C4-2B (cell line): ENCODE measurements around the gene BEGAIN.

Source experiments
- H3K27ac ChIP-seq: fragments of 450-650 bp; 2 replicates; pipeline ENCODE4 v1.5.1; 2017
- CTCF ChIP-seq: fragments of 450-650 bp; conservative IDR thresholded peaks from 2 replicates; pipeline ENCODE4 v1.5.1; 2017; ENCODE audit warnings: mild to moderate bottlenecking
- ZFX ChIP-seq: fragments of 450-650 bp; IDR thresholded peaks from 2 replicates; pipeline ENCODE4 v1.6.1; 2017

Gene BEGAIN

GRCh38 chr14:100609331-100609870, 22.2 kb upstream of the BEGAIN start:
- TF ChIP-seq ZFX, result no peak
- TF ChIP-seq CTCF, result no peak
- H3K27ac ChIP-seq, result no peak overlapping the region

GRCh38 chr14:100608586-100609330, 21.5 kb upstream of the BEGAIN start:
- H3K27ac ChIP-seq, result no peak overlapping the region
- no peak for TF ChIP-seq ZFX
- TF ChIP-seq CTCF, result no peak

GRCh38 chr14:100608064-100608463, 20.8 kb upstream of the BEGAIN start:
- no peak overlapping the region for H3K27ac ChIP-seq
- TF ChIP-seq ZFX (no peak), CTCF (no peak)

DNA sequence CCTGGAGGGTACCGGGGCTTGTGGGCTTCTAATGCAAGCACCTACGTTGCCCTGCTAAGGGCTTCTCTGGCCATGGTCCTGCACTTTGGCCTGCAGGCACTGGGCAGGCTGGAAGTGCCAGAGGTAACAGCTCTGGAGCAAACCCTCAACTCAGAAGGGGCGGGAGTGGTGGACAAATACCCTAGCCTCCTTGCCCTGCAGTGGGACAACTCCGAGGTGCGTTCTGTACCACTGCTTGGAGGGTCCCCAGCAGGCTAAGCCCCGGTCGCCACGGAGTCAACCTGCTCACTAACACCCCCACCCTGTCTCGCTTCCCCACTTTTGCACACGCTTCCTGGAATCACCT, 20.4 kb upstream of the BEGAIN start:
- H3K27ac ChIP-seq, result no peak overlapping the region
- no peak for TF ChIP-seq ZFX

DNA sequence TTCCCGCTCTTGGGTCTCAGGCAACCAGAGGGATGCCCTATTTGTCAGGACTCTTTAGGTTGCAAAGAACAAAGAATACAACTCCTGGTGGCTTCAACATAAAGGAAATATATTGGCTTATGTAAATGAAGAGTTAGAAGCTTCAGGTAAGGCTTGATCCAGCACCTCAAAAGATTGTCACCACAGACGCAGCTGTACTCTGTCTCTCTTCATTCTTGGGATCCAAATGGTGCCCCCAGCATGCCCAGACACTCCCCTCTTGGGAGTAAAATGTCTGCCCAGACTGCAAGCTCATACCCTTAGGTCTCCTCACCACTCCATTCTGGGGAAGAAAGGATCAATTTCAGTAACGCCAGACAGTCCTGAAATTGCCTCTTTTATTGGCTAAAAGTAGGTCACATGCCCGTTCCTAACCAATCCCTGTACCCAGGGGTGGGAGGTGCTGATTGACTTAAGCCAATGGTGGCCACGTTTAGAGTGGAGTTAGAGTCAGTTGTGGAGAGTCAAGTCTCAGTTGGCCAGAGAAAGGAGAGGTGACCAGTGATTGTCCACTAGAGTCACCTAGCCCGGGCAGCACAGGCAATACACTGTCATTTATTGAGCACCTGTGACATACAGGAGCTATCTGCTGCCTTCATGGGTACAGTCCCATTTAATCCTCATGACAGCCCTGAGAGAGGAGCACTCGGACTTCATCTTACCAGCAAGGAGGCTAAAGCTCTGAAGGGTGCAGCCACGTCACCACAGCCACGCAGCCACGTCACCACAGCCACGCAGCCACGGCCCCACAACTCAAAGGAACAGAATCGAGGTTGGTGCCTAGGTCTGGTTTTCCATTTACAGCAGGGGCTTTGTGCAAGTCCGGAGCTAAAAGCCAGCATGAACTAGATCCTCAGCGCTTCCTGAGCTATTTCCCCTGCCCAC, 19.7 kb upstream of the BEGAIN start:
- TF ChIP-seq CTCF, result no peak
- no peak for TF ChIP-seq ZFX
- no peak overlapping the region for H3K27ac ChIP-seq

- H3K27ac ChIP-seq, result no peak overlapping the region
- no peak for TF ChIP-seq ZFX
- TF ChIP-seq CTCF, result no peak
These were observed 18.8 kb upstream of the BEGAIN start for GRCh38 chr14:100605706-100606686.

- TF ChIP-seq CTCF (no peak), ZFX (no peak)
- H3K27ac ChIP-seq, result no peak overlapping the region
These were observed 18.0 kb upstream of the BEGAIN start for GRCh38 chr14:100605230-100605629.
